ENCODE results near the gene ATP1A3.

ATP1A3 gene

GRCh38 chr19:41927497-41928192 lies 66.4 kb downstream of the ATP1A3 start:
- peak in 1 of 2 donors; percentile 49 for DNase-seq

- no peak for DNase-seq
Observed at GRCh38 chr19:41926763-41927496, 67.1 kb downstream of the ATP1A3 start.

GRCh38 chr19:41926028-41926762 lies 67.8 kb downstream of the ATP1A3 start:
- DNase-seq: no peak

GRCh38 chr19:41925208-41926003 lies 68.6 kb downstream of the ATP1A3 start:
- DNase-seq: no peak

- no peak for DNase-seq
Observed at GRCh38 chr19:41924151-41925145, 69.6 kb downstream of the ATP1A3 start.

- no peak for DNase-seq
Observed at GRCh38 chr19:41923045-41923788, 70.8 kb downstream of the ATP1A3 start.

- DNase-seq: no peak
Observed at GRCh38 chr19:41922585-41922984, 71.4 kb downstream of the ATP1A3 start.

- DNase-seq: no peak
Observed at GRCh38 chr19:41921577-41922576, 72.2 kb downstream of the ATP1A3 start.

GRCh38 chr19:41920882-41921576 lies 73.0 kb downstream of the ATP1A3 start:
- DNase-seq: no peak

GRCh38 chr19:41919948-41920712 lies 73.9 kb downstream of the ATP1A3 start:
- no peak for DNase-seq

GRCh38 chr19:41918653-41919244 lies 75.3 kb downstream of the ATP1A3 start:
- DNase-seq: no peak

- DNase-seq: no peak
Observed at GRCh38 chr19:41918095-41918494, 75.9 kb downstream of the ATP1A3 start.

GRCh38 chr19:41917676-41918075 lies 76.4 kb downstream of the ATP1A3 start:
- no peak for DNase-seq

Measured in CD4-positive, alpha-beta T cell treated with Interleukin-1 beta for 1 hour (primary cell).